DMS53 treated with DMSO at 0.1 percent for 48 hours (cell line): ENCODE measurements around the gene WNT7A.
A peak's percentile ranks its signal among the peaks of the same experiment; 100 is the strongest.

ENCODE experiments used
- DNase-seq: peaks from one replicate; lab custom pipeline; 2025; ENCODE audit not compliant: unreplicated experiment; lab: John Stamatoyannopoulos, UW

The WNT7A gene

DNA sequence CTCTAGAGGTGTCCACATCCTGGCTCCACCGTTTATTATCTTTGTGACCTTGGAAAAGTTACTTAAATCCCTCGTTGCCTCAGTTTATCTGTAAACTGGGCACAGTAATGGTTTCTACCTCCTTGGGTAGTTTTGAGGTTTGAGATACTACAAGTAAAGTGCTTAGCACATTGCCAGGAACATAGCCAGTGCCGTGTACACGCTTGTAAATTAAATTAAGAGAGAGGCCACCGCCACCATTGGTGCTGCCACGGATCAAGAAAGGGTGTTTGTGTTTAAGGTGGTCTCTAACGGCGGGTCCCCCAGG lies 5.8 kb upstream of the WNT7A start:
- DNase-seq, result no peak

DNA sequence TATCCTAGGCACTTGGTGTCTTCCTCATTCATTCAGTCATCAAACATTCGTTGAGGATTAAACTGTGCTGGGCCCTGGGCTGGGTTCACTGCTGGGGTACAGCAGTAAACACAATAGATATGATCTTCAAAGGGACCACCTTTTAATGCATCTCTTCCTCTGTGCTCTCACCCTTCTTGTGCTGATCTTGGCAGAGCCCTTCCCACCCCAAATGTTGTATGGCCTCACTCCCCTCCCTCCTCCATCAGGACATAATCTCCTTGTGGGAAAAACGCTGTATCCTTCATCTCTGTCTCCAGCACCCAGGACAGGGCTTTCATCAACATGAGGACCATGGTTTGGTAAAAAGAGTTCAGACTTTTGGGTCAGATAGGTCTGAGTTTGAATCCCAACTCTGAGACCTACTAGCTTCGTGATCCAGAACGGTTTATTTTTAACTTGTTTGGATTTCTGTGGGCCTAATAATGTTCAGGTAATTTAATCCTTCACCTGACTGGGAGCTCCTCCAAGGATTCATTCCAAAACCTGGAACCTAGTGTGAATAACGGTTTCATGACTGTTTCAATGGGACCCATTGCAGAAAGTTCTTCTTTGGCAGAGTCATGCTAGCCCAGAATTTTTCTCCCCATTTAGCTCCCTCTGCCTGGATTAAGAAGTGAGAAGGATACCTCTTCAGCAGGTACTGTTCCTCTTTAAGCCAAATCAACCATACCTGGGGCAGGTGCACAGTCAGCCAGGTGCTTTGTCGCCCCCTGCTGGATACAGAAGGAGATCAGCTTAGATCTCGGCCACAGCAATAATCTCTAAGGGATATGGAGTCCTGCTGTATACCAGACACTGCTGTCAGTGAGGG lies 5.2 kb upstream of the WNT7A start:
- DNase-seq, result peak; percentile 15

GRCh38 chr3:13883681-13884080 lies 3.8 kb upstream of the WNT7A start:
- no peak for DNase-seq

GRCh38 chr3:13882876-13883275 lies 3.0 kb upstream of the WNT7A start:
- DNase-seq, result no peak

- no peak for DNase-seq
Observed at GRCh38 chr3:13881536-13882410, 1.9 kb upstream of the WNT7A start.

- DNase-seq, result no peak
Observed at GRCh38 chr3:13880811-13881156, 913 bp upstream of the WNT7A start.

GRCh38 chr3:13879102-13879945 lies 547 bp downstream of the WNT7A start:
- DNase-seq, result no peak

GRCh38 chr3:13878281-13879101 lies 1.4 kb downstream of the WNT7A start:
- no peak for DNase-seq

- no peak for DNase-seq
Observed at GRCh38 chr3:13877911-13878280, 2.0 kb downstream of the WNT7A start.

DNA sequence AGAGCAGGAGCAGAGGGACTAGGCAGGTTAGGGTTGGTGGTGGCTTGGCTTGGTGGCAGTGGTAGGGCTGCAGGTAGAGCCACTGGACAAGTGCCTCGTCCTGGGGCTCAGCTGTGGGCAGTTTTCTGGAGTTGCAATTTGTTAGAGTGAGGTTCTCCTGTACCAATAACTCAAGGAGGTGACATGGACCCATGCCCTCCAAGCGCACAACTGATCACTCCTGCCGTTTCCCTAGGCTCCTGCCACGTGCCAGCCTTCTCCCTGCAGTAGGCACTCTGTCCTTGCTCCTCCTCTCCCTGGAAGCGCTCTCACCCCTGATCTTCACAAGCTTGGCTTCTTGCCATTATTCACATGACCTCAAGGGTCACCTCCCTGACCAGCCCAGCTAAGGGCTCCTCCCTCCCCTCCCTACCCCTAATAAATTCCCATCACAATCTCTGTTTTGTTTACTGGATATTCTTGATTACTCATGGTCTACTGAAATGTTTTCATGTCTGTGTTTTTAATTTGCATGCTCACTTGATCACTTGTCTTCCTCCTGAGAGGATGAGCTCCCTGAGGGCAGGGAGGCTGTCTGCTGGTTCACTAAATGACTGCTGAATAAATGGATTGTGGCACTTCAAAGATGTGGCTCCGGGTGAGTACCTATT lies 3.3 kb downstream of the WNT7A start:
- no peak for DNase-seq

GRCh38 chr3:13874891-13875290 lies 5.0 kb downstream of the WNT7A start:
- no peak for DNase-seq

GRCh38 chr3:13873818-13874217 lies 6.1 kb downstream of the WNT7A start:
- no peak for DNase-seq

GRCh38 chr3:13872451-13872850 lies 7.4 kb downstream of the WNT7A start:
- DNase-seq, result no peak

DNA sequence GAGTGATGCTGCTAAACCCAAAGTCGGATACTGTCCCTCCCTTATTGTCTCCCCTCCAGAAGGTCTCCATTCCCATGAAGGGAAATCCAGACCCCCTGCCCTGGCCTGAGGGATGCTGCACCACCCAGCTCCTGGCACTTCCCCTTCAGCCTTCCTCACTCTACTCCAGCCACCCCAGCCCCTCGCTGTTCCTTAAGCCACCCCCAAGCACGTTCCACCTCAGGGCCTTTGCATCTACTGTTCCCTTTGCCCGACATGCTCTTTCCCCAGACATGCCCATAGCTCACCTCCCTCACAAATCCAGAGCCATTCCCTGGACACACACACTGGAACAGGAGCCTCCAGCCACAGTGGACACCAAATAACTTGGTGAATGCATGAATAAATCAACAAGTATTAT lies 8.1 kb downstream of the WNT7A start:
- DNase-seq, result no peak

DNA sequence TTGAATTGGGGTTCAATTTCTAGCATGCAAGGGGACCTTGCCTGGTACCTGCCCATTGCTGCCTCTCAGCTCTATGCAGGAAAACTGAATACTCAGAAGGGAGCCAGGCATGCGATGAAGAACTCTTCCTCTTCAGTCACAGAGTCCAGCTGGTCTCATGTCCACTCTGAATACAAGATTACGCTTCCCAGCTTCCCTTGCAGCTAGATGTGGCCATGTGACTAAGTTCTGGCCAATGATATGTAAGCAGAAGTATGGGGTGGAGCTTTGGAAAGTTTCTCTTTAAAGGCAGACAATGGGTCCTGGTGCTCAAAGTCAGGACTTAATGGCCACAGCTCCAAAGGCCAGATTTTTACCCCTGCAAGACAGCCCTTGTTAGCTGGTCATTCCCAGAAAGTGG lies 9.0 kb downstream of the WNT7A start:
- no peak for DNase-seq

DNA sequence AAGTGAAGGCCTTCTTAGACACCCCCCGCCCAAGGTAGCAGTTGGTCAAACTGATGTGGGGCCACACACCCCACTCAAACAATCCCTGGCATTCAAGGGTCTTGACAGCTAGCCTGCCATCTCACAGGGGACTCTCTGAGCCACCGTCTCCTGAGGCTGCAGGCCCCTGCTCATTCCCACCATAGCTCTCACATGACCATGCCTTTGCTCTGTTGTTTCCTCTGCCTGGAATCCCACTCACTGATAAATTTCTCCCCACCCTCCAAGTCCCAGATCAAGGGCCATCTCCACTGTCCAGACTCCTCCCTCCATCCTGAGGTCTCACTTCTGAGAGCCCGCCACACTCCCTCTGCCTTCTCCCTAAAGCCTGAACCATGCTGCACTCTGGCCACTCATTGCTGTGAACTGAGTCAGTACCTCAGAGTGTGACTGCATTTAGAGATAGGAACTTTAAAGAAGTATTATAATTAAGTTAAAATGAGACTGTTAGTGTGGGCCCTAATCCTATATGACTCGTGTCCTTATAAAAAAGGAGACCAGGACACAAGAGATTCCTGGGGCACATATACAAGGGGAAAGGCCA lies 10.0 kb downstream of the WNT7A start:
- DNase-seq, result no peak

DNA sequence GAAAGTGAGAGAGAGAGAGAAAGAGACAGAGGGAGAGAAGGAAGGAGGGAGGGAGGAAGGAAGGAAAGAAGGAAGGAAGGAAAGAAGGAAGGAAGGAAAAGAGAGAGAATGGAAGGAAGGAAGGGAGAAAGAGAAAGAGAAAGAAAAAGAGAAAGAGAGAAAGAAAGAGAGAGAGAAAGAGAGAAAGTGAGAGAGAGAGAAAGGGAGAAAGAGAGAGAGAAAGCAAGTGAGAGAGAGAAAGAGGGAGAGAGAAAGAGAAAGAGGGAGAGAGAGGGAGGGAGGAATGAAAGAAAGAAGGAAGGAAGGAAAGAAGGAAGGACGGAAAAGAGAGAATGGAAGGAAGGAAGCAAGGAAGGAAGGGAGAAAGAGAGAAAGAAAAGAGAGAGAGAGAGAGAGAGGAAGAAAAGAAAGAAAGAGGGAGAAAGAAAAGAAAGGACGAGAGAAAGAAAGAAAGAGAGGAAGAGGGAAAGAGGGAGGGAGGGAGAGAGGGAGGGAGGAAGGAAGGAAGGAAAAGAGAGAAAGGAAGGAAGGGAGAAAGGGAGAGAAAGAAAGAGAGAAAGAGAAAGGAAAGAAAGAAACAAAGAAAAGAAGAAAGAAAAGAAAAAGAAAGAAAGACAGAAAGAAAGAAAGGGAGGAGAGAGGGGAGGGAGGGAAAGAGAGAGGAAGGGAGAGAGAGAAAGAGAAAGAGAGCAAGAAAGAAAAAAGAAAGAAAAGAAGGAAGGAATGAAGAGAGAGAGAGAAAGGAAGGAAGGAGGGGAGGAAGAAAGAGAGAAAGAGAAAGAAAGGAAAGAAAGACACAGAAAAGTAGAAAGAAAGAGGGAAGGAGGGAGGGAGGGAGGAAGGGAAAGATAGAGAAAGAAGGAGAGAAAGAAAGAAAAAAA lies 10.8 kb downstream of the WNT7A start:
- no peak for DNase-seq

DNA sequence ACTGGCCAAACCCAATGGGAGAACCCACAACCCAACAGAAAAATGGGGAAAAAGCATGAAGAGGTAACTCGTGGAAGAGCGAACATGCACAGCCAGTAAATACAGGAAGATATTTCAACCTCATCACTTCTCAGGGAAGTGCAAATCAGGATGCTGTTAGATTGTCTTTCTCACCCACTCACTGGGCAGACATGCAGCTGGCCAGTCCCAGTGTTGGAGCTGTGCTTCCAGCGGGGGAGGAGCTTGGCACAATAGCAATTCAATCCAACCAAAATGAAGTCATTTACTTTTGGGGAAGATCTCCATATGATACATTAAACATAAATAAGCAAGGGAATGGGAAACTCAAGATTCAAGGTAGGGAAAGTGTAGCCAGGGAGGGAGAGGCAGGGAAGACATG lies 12.1 kb downstream of the WNT7A start:
- DNase-seq, result no peak
